Mammary epithelial cell (primary cell): ENCODE data around the gene ASS1.

ENCODE experiments used
- CTCF ChIP-seq, 2 donors: IDR thresholded peaks in 1 of 2; conservative IDR thresholded peaks in 1 of 2; 2 replicates each; pipeline ENCODE4 v1.5.1; 2011 to 2012; ENCODE audit warnings: inconsistent platforms in 2 of 2, low read length in 2 of 2, mild to moderate bottlenecking in 2 of 2, control low read depth in 1 of 2, low read depth in 1 of 2; ENCODE audit not compliant: insufficient read depth in 1 of 2; ENCODE audit errors: extremely low read depth in 1 of 2
- EZH2 ChIP-seq: IDR thresholded peaks from 2 replicates; pipeline ENCODE4 v1.6.1; 2012; ENCODE audit warnings: low read length, inconsistent platforms, borderline replicate concordance

GRCh38 chr9:130426883-130427282 lies 17.9 kb upstream of the ASS1 start:
- peak in 1 of 2 donors; percentile 19 for TF ChIP-seq CTCF (conservative IDR thresholded peaks at IDR 0.05 in 1 of 2, IDR thresholded peaks at IDR 0.05 in 1 of 2; ENCODE audit: extremely low read depth in 1 of 2, insufficient read depth in 1 of 2, low read depth in 1 of 2, low read length in 2 of 2)
- TF ChIP-seq EZH2, result no peak
